Measurements from ENCODE around the gene C22orf39.
"Not testable (repeated sequence)": the region's sequence is repeated elsewhere in the genome, so short reads cannot be mapped to it uniquely, and the experiment has no call there.

C22orf39 gene

DNA sequence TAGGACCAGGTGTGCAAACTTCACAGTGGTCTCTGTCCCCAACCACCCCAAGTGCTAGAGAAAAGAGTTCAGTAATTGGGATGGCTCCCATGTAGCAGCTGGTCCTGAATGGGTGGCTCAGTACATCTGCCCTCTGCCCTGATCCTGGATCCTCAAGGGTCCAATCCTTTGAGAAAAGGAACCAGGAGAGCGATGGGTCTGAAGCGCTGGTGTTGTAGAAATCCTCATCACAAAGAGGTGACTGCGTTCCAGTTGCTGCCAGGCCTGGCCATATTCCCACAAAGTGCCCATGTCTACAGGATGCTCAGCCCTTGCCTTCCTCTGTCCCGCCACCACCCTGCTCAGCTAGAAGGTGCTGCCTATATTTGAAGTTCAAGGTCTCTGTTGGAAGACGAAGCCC lies 6.2 kb upstream of the C22orf39 start:
- no peak for DNase-seq

- DNase-seq = no peak
Observed at GRCh38 chr22:19451570-19451969, 4.1 kb upstream of the C22orf39 start.

DNA sequence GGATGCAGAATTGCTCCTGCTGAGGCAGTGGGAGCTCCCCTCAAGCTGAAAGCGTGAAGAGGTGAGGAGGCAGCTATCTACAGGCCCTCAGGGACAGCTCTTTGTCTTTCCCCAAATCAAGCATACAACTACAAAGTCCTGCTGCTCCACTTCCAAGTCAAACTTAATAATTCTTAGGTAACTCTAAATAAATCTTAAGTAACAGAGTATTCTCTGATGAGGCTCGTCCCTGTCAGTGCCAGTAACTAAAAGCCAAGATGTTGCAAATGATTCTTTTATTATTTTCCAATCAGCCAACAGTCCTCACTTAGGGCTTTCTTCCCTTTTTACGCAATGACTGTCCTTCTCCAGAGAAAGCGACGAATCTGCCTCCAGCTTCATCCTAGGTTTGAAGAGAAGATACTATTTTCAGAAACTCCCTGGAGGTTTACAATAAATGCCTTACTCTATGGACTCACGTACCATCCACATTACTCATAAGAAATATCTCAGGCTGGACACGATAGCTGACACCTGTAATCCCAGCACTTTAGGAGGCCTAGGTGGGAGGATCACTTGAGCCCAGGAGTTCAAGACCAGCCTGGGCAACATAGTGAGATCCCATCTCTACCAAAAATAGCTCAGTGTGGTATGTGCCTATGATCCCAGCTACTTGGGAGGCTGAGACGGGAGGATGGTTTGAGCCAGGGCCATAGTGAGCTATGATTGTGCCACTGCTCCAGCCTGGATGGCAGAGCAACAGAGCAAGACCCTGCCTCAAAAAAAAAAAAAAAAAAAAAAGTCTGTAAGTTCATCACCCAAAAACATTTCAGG lies 3.1 kb upstream of the C22orf39 start:
- DNase-seq = no peak

DNA sequence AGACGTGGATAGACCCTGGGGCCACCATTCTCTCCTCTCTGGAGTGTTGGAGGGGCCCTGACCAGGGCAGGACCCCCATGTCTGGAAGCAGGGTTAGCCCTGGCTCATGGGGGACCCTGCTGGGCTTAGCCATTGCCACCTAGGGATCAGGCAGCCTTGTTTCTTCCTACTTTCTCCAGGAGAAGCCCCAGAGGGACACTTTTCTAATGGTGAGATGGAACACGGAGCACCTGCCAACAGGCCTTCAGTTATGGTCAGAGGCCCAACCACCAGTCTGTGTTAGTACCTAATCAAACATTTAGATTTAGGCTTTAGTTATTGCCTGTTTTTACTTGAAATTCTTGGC lies 1.9 kb upstream of the C22orf39 start:
- DNase-seq = no peak

- no peak for DNase-seq
Observed at GRCh38 chr22:19448739-19449421, 1.4 kb upstream of the C22orf39 start.

GRCh38 chr22:19448076-19448607 lies 631 bp upstream of the C22orf39 start:
- DNase-seq = no peak

DNA sequence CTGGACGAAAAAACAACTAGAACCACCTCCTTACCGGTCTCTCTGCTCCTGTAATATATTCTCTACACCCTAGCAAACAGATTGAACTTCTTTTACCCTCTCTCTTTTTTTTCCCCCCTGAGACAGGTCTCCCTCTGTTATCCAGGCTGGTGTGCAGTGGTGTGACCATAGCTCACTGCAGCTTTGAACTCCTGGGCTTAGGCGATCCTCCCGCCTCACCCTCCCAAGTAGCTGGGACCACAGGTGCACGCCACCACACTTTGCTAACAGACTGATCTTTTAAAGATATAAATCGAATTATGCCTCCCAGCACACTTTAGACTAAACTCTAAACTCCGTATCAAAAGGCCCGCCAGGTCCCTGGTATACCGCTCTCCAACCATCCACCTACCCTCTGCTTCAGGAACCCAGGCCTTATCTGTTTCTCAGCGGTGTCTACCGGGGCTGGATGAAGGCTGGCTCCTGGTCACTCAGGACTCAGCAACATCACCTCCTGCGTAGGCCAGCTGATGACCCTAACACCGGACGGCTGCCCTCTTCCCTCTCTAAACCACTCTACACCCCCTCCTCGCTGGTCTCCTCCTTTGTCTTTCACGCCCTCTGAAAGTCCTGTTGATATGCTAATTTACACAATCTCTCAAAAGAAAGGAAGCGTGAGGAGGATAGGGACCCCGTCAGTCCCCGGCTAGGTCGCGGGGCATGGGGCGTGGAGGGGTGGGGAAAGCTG lies 745 bp downstream of the C22orf39 start:
- DNase-seq = no peak

DNA sequence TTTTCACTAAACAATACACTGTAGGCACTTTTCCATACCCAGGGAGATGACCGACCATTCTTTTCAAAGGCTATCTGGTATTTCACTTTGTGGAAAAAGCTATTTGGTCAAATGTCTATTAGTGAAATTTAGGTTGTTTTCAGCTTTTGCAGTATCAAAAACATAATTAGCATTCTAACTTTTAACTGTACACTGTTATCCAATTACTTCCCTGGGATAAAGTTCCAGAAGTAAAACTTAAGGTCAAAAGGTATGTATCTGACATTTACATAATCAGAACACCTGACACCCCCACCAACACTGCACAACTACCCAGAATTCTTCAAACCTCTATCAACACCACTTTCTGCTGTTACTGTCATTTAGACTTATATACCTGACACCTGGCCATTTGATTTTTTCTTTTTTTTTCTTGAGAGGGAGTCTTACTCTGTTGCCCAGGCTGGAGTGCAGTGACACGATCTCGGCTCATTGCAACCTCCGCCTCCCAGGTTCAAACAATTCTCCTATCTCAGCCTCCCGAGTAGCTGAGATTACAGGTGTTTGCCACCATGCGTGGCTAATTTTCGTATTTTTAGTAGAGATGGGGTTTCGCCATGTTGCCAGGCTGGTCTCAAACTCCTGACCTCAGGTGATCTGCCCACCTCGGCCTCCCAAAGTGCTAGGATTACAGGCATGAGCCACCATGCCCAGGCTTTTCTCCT lies 2.1 kb downstream of the C22orf39 start:
- DNase-seq = not testable (repeated sequence)

DNA sequence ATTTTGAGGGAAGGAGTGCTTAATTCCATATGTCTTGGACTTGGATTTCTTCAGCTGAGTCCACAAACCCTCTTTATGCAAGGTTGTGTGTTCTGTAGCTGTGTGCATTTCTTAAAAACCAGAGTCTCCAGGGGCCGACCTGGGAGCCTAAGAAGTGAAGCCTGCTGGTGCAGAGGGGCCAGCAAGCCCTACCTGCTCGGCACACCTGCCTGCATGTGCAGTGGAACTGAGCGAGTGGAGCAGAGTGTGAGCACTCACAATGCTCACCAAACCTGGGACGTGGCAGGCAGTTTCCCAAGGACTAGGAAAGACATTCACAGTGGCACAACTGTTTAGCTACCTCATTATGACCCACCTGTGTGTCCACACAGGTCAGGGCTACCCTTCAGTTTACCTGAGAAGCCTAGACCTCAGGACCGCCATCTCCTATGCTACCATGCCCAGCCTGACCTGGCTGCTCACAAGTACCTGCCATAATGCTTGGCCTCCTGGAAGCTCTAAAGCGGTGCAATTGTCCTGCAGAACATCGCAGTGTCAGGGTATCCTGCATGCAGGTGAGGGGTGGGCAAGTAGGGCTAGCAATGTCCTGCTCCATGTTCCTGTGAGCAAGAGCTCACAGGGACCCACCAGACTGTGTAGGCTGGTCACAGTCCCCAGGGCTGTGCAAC lies 3.8 kb downstream of the C22orf39 start:
- DNase-seq = no peak

- no peak for DNase-seq
Observed at GRCh38 chr22:19442166-19442565, 5.3 kb downstream of the C22orf39 start.

GRCh38 chr22:19440411-19441195 lies 6.9 kb downstream of the C22orf39 start:
- no peak for DNase-seq

- DNase-seq = no peak
Observed at GRCh38 chr22:19438298-19438697, 9.2 kb downstream of the C22orf39 start.

GRCh38 chr22:19436444-19437161 lies 10.9 kb downstream of the C22orf39 start:
- DNase-seq = not testable (repeated sequence)

- no peak for DNase-seq
Observed at GRCh38 chr22:19434829-19435580, 12.5 kb downstream of the C22orf39 start.

GRCh38 chr22:19434401-19434800 lies 13.1 kb downstream of the C22orf39 start:
- DNase-seq = no peak

DNA sequence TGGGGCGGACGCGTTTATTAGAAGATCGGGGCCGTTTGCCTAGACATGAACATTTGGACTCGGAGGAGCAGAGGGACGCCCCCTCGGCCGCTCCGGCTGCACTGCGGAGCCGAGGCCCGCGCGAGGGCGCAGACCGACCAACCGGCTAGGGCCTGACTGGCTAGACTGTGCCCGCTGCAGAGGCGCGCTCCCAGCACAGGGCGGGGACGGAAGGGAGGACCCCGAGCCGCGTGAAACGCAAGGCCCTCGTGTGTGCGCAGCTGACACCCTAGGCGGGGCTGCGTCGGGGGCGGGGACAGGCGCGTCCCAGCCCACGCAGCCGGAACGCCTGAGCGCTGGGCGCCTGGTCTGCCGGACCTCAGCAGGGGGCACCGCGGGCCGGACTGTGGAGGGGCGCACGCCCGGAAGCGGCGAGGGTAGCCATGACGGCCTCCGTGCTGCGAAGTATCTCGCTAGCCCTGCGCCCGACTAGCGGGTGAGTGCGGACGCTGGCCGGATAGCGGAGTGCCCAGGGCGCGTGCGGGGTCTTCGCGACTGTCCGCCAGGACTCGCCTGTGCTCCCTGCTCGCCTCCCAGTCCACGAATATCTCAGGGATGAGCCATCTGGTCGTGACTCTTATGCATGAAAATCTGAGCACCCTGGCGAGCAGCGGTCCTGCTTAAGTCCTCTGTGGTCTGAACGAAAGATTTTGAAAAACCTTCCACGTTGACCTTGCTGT lies 15.2 kb downstream of the C22orf39 start, which contains the start of gene MRPL40:
MRPL40 (plus strand) TSS at position 413 of the 719 bp plus-strand sequence; CDS start at position 423, 10 bp downstream.
- DNase-seq = peak; percentile 93

DNA sequence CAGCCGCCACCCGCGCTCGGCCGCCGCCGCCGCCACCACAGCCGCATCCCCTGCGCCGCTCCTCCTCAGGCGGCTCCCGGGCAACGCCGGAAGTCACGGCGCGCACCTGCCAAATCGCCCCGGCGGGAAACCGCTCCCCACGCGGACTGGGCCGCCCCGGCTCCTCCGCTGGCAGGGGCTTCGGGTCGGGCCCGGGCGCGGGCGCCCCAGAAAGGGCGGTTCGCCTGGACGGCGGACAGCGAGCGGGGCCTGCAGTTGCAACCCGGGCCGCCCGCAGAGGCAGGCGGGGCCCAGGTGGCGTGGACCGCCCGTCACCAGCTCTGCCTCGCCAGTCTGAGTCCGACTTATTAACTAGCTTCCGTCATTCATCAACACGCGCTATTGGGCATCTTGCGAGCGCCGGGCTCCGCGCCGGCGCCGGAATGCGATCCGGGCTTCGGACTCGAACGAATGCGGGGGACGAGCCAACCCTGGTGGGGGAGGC lies 15.8 kb downstream of the C22orf39 start, which contains the start of gene HIRA:
HIRA (minus strand) TSS at position 85 of the 484 bp plus-strand sequence. CDS start 257 bp downstream, outside the sequence.
- peak; percentile 74 for DNase-seq

- DNase-seq = no peak
Observed at GRCh38 chr22:19430890-19431541, 16.5 kb downstream of the C22orf39 start.
